LNCAP (cell line): ENCODE results near the gene TTC29.

ENCODE experiments used
- TF ChIP-seq, protein P1 (sequence below): fragments of 450-650 bp; IDR thresholded peaks from 2 replicates; pipeline ENCODE4 v1.5.1; 2017; ENCODE audit warnings: mild to moderate bottlenecking

Gene TTC29

DNA sequence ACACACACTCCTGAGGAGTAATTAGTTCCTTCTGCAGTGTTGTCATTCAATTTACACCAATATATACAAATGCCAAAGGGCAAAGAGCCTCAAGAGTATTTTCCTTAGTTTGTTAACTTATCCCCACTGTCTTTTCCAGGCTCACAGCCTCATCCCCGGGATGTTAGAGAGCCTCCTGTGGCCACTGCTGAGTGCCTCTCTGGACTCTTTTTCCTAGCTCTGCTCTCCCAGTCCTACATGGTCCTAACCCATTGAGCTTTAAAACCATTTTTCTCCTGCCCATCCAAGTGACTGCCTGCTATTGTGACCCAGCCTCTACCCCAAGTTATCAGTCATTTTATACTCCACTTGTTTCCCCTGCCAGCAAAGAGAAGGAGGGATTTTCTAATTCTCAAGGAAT, 23.5 kb upstream of the TTC29 start:
- TF ChIP-seq, protein P1, sequence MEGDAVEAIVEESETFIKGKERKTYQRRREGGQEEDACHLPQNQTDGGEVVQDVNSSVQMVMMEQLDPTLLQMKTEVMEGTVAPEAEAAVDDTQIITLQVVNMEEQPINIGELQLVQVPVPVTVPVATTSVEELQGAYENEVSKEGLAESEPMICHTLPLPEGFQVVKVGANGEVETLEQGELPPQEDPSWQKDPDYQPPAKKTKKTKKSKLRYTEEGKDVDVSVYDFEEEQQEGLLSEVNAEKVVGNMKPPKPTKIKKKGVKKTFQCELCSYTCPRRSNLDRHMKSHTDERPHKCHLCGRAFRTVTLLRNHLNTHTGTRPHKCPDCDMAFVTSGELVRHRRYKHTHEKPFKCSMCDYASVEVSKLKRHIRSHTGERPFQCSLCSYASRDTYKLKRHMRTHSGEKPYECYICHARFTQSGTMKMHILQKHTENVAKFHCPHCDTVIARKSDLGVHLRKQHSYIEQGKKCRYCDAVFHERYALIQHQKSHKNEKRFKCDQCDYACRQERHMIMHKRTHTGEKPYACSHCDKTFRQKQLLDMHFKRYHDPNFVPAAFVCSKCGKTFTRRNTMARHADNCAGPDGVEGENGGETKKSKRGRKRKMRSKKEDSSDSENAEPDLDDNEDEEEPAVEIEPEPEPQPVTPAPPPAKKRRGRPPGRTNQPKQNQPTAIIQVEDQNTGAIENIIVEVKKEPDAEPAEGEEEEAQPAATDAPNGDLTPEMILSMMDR: no peak

DNA sequence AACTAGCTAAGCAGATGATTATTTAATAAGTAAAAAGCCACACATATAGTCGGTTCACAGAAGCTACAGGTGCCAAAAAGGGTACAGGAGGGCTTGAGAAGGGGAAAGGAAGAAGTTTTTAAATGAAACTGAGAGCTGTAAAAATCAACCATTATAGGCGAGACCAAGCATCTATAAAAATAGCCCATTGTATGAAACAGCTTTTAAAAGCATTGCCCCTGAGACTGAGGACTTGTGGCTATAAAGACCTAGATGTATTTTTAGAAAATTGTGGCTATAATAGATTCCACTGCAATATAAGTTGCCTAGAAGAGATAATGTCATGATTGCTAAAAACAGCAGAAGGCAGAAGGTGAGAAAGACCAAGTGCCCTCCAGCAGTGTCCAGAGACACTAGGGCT, 15.0 kb upstream of the TTC29 start:
- TF ChIP-seq, protein P1: no peak

DNA sequence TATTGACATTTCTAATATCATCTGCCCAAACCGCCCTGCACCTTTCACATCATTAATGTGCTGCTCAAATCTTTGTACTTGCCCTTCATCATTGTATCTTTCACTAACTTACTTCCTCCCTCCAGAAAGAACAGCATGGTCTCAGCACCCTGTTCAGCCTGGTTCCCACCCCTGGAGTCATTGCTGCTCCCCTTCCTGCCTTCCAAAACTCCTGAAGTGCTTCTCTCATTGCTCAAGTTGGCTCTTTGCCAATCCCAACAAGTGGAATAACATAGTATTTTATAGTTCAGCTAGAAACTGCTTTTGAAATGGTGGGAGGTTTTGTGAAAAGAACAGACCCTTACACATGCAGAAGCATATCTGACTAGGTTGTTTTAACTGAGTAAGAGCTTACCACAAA, 14.0 kb upstream of the TTC29 start:
- TF ChIP-seq, protein P1: no peak

DNA sequence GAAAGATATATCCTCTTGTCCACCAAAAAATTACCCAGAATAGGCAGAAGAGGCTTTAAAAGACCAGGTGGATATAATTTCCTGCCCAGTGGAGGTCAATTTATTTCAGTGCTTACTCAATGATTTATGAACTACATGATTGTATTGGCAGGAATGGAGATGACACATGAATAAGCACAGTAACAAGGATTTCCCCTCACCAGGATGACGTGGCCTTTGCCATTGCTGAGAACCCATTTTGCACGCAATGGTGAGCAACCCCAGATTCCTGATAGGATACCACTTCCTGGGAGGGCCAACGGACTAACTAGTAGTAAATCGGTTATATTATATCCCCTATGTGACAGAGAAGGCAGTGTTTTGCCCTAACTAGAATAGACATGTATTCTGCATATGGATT, 11.6 kb upstream of the TTC29 start:
- TF ChIP-seq, protein P1: no peak

DNA sequence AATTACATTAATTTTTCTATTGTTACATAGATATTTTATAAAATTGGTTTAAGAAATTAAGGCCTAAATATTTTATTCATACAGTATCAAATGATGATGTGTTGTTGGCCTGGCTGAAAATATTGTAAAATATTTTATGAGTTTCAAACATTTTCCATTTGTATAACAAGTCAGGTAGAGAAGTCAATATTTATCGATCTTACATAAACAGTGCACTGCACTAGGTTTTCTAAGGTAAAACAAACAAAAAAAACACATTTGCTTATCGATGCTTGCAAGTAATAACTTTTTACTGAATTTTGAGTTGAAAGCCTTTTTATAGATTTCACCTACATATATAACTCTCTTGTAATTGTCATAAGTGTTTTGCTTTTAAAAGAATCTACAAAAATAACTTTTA, 7.2 kb upstream of the TTC29 start:
- TF ChIP-seq, protein P1: no peak

DNA sequence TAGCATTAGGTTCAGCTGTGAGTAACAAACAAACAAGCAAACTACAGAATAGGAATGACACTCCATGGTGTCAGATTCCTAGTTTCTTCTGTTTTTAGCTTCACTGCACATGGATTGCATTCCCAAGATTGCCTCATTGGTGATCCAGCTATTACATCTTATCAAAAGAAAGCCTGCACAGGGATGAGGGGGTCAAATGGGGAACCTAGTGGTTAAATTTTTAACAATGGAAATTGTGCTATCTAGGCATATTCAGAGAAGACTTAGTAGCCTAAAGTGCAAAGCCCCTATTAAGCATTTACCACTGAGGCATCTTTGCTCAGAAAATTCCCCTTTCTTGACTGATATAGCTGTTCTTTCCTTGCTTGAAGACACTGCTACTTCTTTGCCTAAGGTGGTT, 3.9 kb upstream of the TTC29 start:
- TF ChIP-seq, protein P1: no peak

DNA sequence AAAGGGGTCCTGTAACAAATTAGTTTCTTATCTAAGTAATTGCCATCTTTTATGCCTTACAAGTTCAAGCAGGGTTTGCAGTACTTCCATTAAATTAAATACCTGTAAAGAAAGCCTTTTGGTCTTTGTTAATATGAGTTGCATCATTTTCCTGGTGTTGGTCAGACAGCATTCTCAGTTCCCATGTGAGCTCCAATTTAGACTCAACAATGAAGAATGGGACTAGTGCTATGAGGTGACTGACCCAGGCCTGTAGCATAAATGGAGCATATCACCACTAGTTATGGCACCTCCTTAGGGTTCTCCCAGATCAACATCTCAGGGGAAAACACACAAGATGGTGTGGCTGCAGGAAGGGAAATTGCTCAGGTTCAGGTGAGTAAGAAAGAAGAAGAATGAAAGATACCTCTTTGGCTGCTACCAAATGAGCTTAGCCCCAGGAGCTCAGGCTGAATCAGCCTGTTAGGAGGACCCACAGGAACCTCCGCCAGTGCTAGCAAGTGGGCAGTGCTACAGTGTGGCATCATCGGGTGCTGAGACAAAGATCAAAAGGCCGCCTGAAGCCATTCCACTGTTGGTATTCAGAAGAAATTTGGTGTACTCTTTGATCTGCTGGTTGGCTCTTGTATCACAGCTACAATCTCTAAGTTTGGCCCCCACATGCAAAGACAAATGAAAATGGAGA, 1.8 kb downstream of the TTC29 start:
- TF ChIP-seq, protein P1: no peak

DNA sequence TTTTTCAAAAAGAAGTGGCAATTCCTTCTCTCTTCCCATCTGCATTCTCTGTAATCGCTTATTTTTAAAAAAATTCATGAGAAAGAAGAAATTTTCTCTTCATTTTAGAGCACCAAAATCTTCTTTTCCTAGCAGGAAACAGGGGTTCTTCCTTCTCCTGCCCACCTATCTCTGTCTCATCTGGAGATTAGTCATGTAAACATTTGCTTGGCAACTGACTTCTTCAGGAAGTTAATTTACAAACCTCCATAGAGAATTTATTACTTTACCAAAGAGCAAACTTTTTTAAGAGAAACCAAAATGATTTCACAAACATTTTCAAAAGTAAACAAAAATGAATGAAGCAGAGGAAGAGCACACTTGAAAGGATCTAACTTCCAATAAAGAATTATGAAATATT, 13.5 kb downstream of the TTC29 start:
- TF ChIP-seq, protein P1: no peak
